NCI-H526 (cell line): ENCODE data around the gene TMEM191C.
"Not testable (repeated sequence)": the region's sequence is repeated elsewhere in the genome, so short reads cannot be mapped to it uniquely, and the experiment has no call there.

ENCODE experiments used
- DNase-seq, 2 experiments: peaks; one replicate each; lab custom pipeline; 2025; lab: John Stamatoyannopoulos, UW

Gene TMEM191C

DNA sequence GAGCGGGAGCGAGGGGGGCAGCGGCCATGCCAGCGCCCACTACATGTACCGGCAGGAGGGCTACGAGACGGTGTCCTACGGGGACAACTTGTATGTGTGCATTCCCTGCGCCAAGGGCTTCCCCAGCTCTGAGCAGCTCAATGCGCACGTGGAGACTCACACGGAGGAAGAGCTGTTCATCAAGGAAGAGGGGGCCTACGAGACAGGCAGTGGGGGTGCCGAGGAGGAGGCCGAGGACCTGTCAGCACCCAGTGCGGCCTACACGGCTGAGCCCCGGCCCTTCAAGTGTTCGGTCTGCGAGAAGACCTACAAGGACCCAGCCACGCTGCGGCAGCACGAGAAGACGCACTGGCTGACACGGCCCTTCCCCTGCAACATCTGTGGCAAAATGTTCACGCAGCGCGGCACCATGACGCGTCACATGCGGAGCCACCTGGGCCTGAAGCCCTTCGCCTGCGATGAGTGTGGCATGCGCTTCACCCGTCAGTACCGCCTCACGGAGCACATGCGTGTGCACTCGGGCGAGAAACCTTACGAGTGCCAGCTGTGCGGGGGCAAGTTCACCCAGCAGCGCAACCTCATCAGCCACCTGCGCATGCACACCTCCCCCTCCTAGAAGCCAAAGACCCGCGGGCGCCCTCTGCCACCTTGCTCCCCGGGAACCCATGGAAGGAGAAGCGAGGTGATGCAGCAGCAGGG is 20.9 kb upstream of the TMEM191C start:
- no peak for DNase-seq

GRCh38 chr22:21446827-21447690 is 20.1 kb upstream of the TMEM191C start:
- DNase-seq = no peak

DNA sequence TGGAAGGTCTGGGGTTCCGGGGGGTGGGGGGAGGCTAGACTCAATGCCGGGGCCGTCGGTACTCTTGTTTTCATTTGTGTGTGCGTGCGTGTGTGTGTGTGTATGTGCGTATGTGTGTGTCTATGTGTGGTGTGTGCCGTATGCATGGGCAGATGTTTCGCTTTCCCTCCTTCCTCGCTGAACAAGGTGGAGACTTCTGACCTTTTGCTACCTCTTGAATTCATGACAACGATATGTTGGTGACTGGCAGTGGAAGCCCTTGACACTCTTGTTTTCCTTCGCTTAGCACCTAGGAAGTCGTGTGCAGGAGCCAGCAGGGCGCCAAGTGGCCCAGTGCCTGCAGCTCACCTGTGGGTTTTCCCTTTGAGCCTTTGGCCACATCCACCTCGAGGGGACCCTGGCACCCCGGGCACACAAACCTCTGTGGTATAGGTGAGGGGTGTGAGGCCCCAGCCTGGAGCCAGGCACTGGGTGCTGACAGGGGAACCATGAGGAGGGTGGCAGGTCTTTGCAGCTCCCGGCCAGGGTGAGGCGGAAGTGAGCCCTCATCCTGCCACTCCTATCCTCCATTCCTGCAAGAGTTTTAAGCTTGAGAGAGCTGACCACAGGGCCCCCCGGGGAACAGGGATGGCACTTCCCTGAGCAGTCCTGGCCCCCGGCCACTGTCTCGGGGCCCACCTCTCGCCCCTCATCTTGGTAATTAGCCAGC is 19.3 kb upstream of the TMEM191C start:
- no peak for DNase-seq

DNA sequence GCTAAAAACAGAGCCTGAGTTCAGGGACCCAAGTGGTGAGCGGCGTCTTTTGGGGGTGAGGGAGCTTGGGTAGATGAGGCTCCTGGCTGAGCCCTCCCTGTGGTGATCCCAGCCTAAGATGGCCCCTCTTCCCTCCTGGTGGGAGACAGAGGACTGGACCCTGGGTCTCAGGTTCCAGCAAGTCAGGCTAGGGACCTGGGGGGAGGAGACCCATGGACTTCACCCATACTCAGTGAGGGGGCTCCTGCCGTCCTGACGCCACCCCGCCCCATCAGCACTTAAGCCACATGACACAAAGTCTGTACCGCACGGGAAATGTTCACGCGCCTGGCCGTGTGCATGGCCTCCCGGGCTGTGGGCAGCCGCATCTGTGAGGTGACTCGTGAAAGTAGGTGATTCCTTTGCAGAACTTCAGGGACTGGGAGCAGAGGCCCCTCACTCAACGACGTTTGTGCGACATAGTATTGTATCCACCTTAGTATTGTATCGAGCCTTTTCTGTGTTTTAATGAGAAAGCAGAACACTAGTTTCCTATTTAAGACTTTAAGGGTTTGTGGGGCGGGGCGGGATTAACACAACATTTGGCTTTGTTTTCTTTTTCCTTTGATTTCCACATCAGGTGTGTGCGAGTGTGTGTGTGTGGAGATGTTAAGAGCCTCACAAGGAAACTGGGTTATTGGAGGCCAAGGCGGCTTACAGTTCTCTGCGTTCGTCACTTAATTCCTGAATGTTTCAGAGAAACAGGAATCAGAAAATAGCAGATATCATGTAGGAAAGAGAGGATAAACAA is 18.4 kb upstream of the TMEM191C start:
- DNase-seq = no peak

GRCh38 chr22:21449531-21450319 is 17.5 kb upstream of the TMEM191C start:
- DNase-seq = no peak

- DNase-seq = no peak
Observed at GRCh38 chr22:21450320-21450831, 16.8 kb upstream of the TMEM191C start.

GRCh38 chr22:21450858-21451353 is 16.3 kb upstream of the TMEM191C start:
- DNase-seq = no peak

GRCh38 chr22:21451545-21452520 is 15.4 kb upstream of the TMEM191C start:
- DNase-seq = no peak

GRCh38 chr22:21452666-21453065 is 14.5 kb upstream of the TMEM191C start:
- DNase-seq = not testable (repeated sequence)

GRCh38 chr22:21454998-21455333 is 12.2 kb upstream of the TMEM191C start:
- DNase-seq = not testable (repeated sequence)

GRCh38 chr22:21455334-21456089 is 11.7 kb upstream of the TMEM191C start:
- DNase-seq = no peak

DNA sequence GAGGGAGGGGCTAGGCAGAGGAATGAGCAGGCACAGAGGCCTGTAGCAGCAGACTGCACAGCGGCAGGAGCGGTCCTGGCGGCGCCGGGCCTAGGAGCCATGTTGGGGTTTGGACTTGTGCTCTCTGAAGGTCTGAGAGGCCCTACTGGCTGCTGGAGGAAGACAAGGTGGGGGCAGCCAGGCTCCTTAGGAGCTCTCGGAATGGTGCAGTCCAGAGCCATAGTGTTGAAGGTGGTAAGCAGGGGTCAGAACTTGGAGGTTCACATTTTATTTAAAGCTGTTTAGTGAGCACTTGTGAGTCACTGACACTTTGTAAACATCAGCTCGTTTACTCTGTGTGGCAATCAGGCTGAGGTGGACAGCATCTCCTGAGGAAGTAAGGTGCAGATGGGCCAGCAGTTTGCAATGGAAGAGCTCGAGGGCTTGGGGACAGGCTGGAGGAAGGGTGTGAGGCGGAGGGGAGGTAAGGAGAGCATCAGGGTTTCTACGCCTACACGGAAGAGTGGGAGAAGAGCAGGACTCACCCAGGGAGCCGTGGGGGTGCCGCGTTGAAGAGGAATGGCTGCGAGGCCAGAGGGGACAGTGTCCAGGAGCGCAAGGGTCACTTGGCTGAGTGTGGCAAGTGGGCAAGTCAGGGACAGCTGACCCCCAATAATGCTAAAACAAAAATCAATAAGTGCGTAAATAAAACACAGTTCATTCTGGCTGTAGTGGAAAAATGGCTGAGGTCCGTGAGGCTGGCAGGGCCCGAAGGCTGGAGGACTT is 10.0 kb upstream of the TMEM191C start:
- DNase-seq = no peak

- DNase-seq = not testable (repeated sequence)
Observed at GRCh38 chr22:21462672-21463071, 4.5 kb upstream of the TMEM191C start.

- DNase-seq = not testable (repeated sequence)
Observed at GRCh38 chr22:21468194-21469096, 1.3 kb downstream of the TMEM191C start.

DNA sequence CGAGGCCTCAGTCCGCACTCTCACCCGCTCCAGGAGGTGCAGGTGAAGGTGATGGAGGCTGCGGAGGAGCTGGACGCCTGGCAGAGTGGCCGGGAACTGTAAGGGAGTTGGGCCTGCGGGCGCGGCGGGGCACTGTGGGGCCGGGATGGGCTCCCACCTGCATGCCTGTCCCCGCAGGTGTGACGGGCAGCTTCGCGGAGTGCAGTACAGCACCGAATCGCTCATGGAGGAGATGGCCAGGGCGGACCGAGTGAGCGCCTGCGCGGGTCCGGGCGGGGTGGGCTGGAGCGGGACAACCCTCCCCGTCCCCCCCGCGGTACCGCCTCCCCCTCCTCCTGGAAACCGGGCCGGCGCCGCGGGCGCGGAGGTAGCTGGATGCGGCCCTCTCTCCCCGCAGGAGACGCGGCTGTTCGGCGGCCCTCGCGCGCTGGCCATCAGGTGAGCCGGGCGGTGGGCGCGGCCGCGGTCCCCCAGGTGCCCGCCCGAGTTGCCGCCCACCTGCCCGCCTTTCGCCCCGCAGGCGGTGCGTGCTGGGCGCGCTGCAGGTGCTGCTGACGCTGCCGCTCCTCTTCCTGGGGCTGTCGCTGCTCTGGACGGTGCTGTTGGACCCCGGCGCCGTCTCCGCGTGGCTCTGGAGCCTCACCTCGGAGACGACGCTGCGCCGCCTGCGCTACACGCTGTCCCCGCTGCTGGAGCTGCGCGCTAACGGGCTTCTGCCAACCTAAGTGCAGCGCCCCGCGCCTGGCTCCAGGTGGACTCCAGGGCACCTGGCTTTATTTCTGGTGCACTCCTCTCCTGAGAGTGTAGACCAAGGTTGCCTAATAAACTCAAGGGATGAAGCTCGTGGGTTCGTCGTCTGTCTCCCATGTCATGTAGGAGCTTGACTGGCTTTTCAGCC is 2.2 kb downstream of the TMEM191C start:
- DNase-seq = not testable (repeated sequence)

DNA sequence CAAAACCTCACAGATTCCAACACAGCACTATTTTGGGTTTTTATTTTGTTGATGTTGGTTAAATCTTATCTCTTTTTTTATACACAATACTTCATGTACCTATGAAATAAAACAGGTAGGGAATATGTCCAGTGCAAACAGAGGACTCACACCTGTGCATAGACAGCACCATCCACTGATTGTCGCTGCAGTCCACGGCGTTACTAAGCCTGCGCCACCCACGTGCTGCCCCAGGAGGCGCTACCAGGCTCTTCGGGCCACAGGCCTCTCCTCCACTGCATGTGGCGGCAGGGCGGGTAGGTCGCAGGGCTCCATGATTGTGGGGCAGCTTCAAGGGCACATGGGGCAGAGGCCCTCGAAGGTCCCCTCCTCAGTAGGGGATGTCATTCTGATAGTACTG is 5.8 kb downstream of the TMEM191C start:
- DNase-seq = not testable (repeated sequence)
